Esophagus muscularis mucosa (tissue), 4 donors: Measurements from ENCODE around the gene RNU1-3.
"Not testable (repeated sequence)": the region's sequence is repeated elsewhere in the genome, so short reads cannot be mapped to it uniquely, and the experiment has no call there.

Experiments
- EP300 ChIP-seq: sonication (generic); formaldehyde crosslinking; IDR thresholded peaks from one replicate; pipeline ENCODE4 v1.6.1; 2017; ENCODE audit warnings: antibody characterized with exemption
- POLR2AphosphoS5 ChIP-seq, 2 donors: sonication (generic); formaldehyde crosslinking; IDR thresholded peaks; one replicate each; pipeline ENCODE4 v1.6.1; 2017; ENCODE audit warnings: antibody characterized with exemption in 2 of 2
- TF ChIP-seq, protein P1 (sequence below), 3 experiments: fragments of 200-600 bp in 2 of 3; fragments of 450-650 bp in 1 of 3; sonication (generic) in 2 of 3; IDR thresholded peaks; one replicate each; pipeline ENCODE4 v1.5.1; 2017 to 2019; ENCODE audit warnings: antibody characterized with exemption in 3 of 3, mild to moderate bottlenecking in 2 of 3, moderate library complexity in 1 of 3

DNA sequence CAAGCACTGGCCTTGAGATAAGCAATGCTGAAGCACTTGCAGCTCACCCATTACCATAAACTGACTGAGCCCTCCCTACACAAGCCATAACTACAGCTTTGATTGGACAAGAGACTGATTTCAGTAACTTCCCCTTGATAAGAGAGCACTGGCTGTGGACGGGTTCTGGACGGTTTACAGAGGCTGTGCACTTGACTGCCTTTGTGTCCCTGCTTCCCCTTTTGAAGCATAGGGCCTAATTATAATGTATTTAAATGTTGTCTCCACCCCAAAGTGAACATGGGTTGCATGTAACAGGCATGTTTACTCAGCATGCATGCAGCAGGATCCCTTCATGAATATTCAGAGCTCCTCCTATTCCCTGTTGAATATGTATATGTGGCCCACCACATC, 8.4 kb upstream of the RNU1-3 start:
- TF ChIP-seq, protein P1, sequence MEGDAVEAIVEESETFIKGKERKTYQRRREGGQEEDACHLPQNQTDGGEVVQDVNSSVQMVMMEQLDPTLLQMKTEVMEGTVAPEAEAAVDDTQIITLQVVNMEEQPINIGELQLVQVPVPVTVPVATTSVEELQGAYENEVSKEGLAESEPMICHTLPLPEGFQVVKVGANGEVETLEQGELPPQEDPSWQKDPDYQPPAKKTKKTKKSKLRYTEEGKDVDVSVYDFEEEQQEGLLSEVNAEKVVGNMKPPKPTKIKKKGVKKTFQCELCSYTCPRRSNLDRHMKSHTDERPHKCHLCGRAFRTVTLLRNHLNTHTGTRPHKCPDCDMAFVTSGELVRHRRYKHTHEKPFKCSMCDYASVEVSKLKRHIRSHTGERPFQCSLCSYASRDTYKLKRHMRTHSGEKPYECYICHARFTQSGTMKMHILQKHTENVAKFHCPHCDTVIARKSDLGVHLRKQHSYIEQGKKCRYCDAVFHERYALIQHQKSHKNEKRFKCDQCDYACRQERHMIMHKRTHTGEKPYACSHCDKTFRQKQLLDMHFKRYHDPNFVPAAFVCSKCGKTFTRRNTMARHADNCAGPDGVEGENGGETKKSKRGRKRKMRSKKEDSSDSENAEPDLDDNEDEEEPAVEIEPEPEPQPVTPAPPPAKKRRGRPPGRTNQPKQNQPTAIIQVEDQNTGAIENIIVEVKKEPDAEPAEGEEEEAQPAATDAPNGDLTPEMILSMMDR (IDR thresholded peaks at IDR 0.05), result not testable (repeated sequence)
- not testable (repeated sequence) for TF ChIP-seq POLR2AphosphoS5 (IDR thresholded peaks at IDR 0.05); EP300
